HL-60 (cell line): ENCODE data around the gene PTBP1.

Experiments used
- CTCF ChIP-seq: IDR thresholded peaks from one replicate; pipeline ENCODE4 v1.5.1; 2011; ENCODE audit warnings: low read length, control low read depth, inconsistent platforms; ENCODE audit not compliant: insufficient read depth
- GABPA ChIP-seq: IDR thresholded peaks from 2 replicates; pipeline ENCODE4 v1.6.1; 2012; ENCODE audit warnings: low read depth
- POLR2AphosphoS5 ChIP-seq: IDR thresholded peaks from 2 replicates; pipeline ENCODE4 v1.6.1; 2012; ENCODE audit warnings: low read depth
- REST ChIP-seq: IDR thresholded peaks from 2 replicates; pipeline ENCODE4 v1.6.1; 2012; ENCODE audit warnings: low read depth; ENCODE audit not compliant: insufficient replicate concordance
- SPI1 ChIP-seq: IDR thresholded peaks from 2 replicates; pipeline ENCODE4 v1.6.1; 2012; ENCODE audit warnings: low read depth, mild to moderate bottlenecking, borderline replicate concordance

DNA sequence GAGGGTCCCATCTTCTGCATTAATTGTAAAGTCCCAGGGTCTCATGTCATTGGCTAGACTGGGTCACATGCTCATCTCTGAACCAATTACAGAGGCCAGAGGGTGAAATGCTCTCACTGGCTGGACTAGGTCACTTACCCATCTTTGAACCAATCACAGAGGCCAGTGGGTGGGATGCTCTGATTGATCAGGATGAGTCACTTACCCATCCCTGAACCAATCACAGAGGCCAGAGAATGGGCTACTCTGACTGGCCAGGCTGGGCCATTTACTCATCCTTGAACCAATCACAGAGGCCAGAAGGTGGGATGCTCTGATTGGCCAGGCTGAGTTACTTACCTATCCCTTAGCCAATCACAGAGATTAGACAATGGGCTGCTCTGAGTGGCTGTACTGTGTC lies 41.0 kb upstream of the PTBP1 start:
- TF ChIP-seq CTCF (no peak), REST (no peak), SPI1 (no peak), GABPA (no peak), POLR2AphosphoS5 (no peak)
